ENCODE data around the gene C14orf132. TPM values are rescaled to one million over a fixed set of nuclear protein-coding genes. Genes with fewer than 3 reads are reported as not detected.

C14orf132 gene
- total RNA-seq, 4 donors from 2014 or later, result 3.0 to 13.5 (median 3.9) TPM

DNA sequence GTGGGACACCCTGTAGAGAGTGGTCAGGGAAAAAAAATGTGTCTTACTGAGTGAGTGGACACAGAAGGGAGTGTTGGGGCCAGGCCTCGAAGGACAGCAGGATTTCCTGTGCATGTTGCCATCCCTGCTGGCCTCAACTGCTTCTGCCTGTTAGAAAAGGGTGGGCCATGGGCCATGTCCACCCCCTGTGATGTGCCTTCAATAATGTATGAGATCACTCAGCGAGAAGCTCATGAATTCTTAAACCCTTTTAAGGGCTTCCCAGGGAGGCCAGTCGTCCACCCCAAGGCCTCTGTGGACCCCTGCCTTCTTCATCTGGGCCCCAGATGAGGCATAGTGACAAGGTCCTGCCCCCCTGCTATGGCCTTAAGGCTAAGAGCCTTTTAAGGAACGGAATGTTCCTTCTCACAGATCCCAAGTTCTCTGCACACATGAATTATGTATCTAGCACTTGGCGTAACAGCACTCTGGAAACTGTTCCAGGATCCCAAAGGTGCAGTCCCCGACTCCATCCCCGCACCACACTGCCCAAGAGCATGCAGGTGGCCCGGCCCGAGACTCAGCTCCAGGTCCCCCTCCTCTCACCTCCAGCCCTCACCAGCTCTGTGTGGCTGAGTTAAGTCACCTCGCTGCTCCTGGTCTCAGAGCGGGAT is 8.9 kb upstream of the C14orf132 start:
- DNase-seq, result no peak
- Histone ChIP-seq H3K36me3 (no peaks in the 10 kb centered on the region), H3K27ac (no peak overlapping the region), H3K9me3 (no peaks in the 10 kb centered on the region), H3K4me3 (no peak overlapping the region), H3K27me3 (no peaks in the 10 kb centered on the region), H3K4me1 (peaks cover 0 to 10% (median 0%) of the 10 kb centered on the region in 3 donors)
- TF ChIP-seq POLR2A (IDR thresholded peaks at IDR 0.05), result no peak
- TF ChIP-seq, protein P1, sequence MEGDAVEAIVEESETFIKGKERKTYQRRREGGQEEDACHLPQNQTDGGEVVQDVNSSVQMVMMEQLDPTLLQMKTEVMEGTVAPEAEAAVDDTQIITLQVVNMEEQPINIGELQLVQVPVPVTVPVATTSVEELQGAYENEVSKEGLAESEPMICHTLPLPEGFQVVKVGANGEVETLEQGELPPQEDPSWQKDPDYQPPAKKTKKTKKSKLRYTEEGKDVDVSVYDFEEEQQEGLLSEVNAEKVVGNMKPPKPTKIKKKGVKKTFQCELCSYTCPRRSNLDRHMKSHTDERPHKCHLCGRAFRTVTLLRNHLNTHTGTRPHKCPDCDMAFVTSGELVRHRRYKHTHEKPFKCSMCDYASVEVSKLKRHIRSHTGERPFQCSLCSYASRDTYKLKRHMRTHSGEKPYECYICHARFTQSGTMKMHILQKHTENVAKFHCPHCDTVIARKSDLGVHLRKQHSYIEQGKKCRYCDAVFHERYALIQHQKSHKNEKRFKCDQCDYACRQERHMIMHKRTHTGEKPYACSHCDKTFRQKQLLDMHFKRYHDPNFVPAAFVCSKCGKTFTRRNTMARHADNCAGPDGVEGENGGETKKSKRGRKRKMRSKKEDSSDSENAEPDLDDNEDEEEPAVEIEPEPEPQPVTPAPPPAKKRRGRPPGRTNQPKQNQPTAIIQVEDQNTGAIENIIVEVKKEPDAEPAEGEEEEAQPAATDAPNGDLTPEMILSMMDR (IDR thresholded peaks at IDR 0.05), result no peak
- intact Hi-C loops (cut with DNase I), result no loop called here
- 58 to 69% methylated on average over 3 to 6 of the region's 11 CpGs for WGBS, 2 donors

DNA sequence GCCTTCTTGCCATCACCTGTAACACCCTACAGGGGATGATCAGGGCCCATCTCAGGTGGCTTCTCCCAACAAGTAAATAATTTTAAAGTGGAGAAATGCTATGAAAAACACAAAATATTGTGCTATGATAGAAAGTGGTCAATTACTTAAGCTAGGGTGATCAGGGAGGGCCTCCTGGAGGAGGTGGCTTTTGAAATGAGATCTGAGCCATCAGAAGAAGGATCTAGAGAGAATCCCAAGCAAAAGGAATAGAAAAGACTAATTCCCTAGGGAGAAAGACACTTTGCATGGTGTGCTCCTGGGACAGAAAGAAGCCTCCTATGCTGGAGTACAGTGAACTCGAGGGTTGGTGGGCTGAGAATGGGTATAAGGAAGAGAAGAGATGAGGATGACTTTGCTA is 7.5 kb upstream of the C14orf132 start:
- Histone ChIP-seq H3K27ac (no peak overlapping the region), H3K36me3 (no peaks in the 10 kb centered on the region), H3K27me3 (no peaks in the 10 kb centered on the region), H3K9me3 (no peaks in the 10 kb centered on the region), H3K4me3 (no peak overlapping the region), H3K4me1 (peaks cover 0 to 10% (median 0%) of the 10 kb centered on the region in 3 donors)
- DNase-seq, result no peak
- WGBS, 2 donors, result 67 to 80% methylated on average over 1 of the region's 1 CpG
- no peak for TF ChIP-seq POLR2A (IDR thresholded peaks at IDR 0.05)
- TF ChIP-seq, protein P1 (IDR thresholded peaks at IDR 0.05), result no peak
- intact Hi-C loops (cut with DNase I), result no loop called here

DNA sequence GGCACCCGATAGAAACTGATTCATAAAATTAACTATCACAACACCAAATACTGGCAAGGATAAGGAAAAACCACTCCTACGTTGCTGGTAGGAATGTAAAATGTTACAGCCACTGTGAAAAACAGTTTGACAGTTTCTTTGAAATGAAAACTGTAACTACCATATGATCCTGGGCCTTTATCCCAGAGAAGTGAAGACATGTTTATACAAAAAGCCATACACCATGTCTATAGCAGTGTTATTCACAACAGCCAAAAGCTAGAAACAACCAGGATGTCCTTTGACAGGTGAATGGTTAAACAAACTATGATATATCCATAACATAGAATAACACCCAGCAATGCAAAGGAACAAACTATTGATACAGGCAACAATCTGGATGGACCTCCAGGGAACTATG is 3.7 kb upstream of the C14orf132 start:
- peaks cover 0 to 17% (median 0%) of the 10 kb centered on the region in 4 donors for H3K27me3 ChIP-seq
- H3K9me3 ChIP-seq, result no peaks in the 10 kb centered on the region
- H3K4me3 ChIP-seq, result no peak overlapping the region
- peaks cover 18 to 31% (median 25%) of the 10 kb centered on the region in 3 donors for H3K4me1 ChIP-seq
- H3K27ac ChIP-seq, result no peak overlapping the region
- no peaks in the 10 kb centered on the region for H3K36me3 ChIP-seq
- no peak for DNase-seq
- WGBS, 2 donors, result 12 to 19% methylated on average over 2 of the region's 2 CpGs
- TF ChIP-seq, protein P1 (IDR thresholded peaks at IDR 0.05), result no peak
- no peak for TF ChIP-seq POLR2A (IDR thresholded peaks at IDR 0.05)
- intact Hi-C loops (cut with DNase I), result no loop called here

DNA sequence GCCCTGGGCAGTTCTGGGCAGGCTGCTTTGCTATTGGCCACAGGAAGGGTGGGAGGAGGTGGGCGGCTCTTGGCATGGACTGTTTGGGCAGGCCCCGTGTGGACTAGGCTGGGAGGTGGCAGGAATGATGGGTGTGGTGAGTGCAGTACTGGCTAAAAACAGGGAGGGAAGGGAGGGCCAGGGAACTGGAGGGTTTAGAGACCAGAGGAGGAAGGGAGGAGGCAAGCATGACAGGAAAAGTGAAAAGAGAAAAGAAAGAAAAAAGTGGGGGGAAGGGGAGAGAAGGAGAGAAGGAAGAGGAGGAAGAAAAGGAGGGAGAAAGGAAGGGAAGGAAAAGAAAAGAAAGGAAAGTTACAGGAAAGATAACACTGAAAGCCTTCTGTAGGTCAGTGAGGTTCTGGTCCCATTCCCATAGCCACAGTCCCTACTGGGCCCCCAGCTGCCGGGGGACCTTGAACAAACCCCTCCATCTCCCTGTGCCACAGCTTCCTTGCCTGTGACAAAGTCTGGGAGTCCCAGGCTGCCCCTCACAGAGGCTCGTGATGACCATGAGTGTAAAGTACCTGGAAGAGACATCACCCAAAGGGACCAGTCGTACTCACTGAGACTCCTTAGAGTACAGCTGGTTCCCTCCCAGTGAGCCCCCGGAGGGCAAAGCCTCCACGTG is 1.1 kb upstream of the C14orf132 start:
- no peaks in the 10 kb centered on the region for H3K36me3 ChIP-seq
- 10 to 24% methylated on average over 6 to 7 of the region's 7 CpGs for WGBS, 2 donors
- H3K27ac ChIP-seq, result peak overlapping the region; percentile 21 to 87 (median 84)
- intact Hi-C loops (cut with DNase I), result no loop called here
- H3K4me3 ChIP-seq, result peak overlapping the region in 2 of 4 donors; percentile 68 to 74
- DNase-seq, result no peak
- H3K27me3 ChIP-seq, result peaks cover 0 to 24% (median 0%) of the 10 kb centered on the region in 4 donors
- peaks cover 25 to 49% (median 34%) of the 10 kb centered on the region in 3 donors for H3K4me1 ChIP-seq
- TF ChIP-seq, protein P1 (IDR thresholded peaks at IDR 0.05), result peak in 1 of 6 experiments; percentile 12
- TF ChIP-seq POLR2A (IDR thresholded peaks at IDR 0.05), result no peak
- no peaks in the 10 kb centered on the region for H3K9me3 ChIP-seq

DNA sequence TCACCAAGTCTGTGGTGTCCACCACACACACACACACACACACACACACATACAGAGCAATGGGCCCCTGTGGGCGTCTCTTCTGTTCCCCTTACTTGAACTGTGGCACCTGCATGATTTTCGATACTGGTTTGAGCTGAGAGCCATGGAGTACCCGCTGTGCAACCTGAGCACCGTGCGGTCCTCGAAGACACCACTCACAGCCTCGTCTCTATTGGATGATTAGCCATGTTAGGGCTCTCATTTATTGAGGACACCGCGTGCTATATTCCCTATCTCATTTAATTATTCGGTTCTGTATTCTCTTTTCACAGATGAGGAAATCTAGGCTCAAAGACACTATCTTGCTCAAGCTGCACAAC is 623 bp upstream of the C14orf132 start:
- Histone ChIP-seq H3K4me1 (peaks cover 25 to 49% (median 34%) of the 10 kb centered on the region in 3 donors), H3K27me3 (peaks cover 0 to 24% (median 0%) of the 10 kb centered on the region in 4 donors), H3K27ac (peak overlapping the region; percentile 81 to 87 (median 84)), H3K4me3 (peak overlapping the region; percentile 68 to 88 (median 78)), H3K36me3 (no peaks in the 10 kb centered on the region), H3K9me3 (no peaks in the 10 kb centered on the region)
- TF ChIP-seq, protein P1 (IDR thresholded peaks at IDR 0.05), result no peak
- no peak for TF ChIP-seq POLR2A (IDR thresholded peaks at IDR 0.05)
- WGBS, 2 donors, result 11 to 24% methylated on average over 9 to 10 of the region's 10 CpGs
- intact Hi-C loops (cut with DNase I), result no loop called here
- no peak for DNase-seq

Measured in esophagus squamous epithelium (tissue), 5 donors.